Activated CD4-positive, alpha-beta T cell treated with anti-CD3 and anti-CD28 coated beads, Interleukin-2, amount 50 U/mL, for 48 hours (primary cell): ENCODE data around the gene KDSR.

ENCODE experiments used
- DNase-seq, 2 experiments: peaks; one replicate each; pipeline ENCODE4 v3.0.0-alpha.2; 2020

Gene KDSR, protein sequence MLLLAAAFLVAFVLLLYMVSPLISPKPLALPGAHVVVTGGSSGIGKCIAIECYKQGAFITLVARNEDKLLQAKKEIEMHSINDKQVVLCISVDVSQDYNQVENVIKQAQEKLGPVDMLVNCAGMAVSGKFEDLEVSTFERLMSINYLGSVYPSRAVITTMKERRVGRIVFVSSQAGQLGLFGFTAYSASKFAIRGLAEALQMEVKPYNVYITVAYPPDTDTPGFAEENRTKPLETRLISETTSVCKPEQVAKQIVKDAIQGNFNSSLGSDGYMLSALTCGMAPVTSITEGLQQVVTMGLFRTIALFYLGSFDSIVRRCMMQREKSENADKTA

DNA sequence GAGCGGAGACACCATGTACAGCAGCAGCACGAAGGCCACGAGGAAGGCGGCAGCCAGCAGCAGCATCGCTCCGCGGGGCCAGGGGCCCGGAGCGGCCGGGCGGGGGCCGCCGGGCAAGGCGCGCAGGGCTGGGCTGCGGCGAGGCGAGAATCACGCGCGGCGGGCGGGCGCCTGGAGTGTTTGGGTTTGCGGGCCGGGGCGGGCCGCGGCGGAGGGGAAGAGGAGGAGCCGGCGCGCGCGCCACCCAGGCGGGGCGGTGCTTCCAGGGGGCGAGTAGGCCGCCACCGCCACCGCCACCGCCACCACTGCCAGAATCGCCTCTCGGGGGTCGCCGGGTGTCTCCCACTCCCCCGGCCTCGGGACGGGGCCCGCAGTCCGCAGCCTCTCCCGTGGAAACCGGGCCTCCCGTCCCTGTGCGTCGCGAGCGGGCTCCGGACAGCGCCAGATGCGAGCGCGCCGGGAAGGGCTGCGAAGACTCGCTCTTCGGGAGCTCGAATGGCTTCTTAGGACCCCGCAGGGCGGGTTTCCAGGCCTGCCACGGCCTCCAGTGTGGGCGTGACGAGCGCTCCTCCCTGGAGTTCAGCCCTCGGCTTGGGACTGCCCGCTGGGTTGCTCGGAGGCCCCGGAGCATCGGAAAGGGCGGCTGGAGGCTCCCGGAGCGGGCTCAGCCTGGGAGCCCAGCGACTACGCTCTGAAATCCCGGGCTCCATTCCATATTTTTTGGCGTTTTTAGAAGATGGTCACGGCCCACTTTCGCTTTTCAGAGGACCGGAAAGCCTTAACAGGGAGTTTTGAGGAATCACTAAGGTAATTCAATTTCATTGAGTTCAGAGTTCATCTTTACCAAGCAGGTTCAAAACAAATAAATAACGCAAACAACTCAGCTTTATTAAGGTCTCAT, at the start of gene KDSR:
TSS of gene KDSR (minus strand) at position 154 of the 901 bp plus-strand sequence. CDS start at position 66, 88 bp downstream.
- peak; percentile 83 to 87 for DNase-seq

DNA sequence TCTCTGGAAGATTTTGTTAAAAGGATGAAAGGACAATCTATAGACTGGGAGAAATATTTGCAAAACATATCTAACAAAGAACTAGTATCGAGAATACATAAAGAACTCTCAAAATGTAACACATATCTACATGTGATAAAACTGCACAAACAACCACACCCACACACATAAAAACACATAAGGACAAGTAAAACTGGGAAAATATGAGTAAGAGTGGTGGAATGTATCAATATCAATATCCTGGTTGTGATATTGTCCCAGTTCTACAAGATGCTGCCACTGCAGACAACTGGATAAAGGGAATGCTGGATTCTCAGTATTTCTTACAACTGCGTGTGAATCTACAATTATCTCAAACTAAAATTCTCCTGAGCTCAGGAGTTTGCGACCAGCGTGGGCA, 45.9 kb upstream of the KDSR start:
- DNase-seq, result no peak

DNA sequence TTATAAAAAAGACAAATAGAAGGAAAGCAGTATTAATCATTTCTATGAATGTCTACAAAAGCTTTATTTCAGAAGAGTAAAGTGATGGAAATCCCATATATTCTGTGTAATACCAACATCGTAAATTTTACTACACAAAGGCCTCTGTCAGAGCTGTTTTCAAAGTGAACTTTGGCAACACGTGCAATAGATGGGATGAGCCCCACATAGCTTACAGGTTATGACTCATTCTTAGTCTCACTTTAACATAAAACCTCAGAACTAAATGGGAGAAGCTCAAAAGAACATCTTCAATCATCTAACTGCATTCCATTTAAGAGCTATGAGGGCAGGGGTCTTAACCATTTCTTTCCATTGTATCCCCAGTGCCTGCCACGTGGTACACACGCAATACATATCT, 43.8 kb upstream of the KDSR start:
- DNase-seq, result no peak

DNA sequence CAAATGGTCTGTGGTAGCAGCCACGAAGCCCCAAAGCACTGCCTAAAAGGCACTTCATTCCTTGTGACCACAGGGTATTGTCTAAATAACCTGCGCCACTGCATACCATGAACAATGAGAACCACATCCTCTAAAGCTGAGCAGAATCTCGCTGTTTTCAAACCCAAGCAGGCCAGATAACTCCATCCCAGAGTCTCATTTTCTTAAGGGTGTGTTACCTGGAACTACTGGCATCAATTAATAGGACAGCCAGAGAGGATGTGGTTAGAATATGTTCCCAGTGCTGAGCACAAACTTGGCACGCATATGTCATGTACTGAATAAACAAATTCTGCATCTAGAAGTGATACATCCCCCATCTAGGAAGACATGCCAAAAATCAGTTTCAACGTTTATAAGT, 42.3 kb upstream of the KDSR start:
- peak in 1 of 2 experiments; percentile 13 for DNase-seq

DNA sequence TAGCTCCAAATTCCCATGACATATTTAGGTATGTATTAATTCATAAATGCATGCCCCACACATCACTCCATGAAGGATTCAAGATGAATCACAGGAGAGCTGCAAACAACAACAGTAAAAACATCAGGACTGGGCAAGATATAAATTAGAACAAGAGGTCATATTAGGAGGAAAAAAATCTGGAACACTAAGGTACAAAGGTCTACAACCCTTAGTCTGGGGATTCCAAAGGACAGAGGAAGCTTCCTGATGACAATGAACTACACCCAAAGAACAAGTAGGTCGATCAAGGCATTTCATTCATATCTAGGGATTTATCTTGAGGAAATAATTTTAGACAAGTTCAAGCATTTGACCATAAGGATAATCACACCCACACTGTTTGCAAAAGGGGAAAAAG, 40.7 kb upstream of the KDSR start:
- no peak for DNase-seq

DNA sequence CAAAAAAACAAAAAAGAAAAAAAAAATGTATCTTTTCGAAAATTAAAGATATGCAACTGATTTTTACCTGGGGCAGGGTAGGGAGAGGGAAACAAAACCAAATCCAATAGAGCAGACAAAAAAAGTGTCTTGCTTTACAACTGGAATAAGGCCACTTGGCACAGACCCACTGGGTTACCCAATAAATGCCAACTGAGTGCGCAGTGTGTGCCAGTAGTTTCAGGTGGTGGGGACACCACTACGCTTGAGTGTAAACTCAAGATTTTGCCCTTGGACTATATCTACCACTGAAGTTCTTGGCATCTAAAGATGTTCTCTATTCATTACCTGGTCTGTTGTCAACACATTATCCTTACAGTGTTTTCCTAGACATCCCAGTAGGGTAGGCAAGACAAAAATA, 39.0 kb upstream of the KDSR start:
- no peak for DNase-seq

DNA sequence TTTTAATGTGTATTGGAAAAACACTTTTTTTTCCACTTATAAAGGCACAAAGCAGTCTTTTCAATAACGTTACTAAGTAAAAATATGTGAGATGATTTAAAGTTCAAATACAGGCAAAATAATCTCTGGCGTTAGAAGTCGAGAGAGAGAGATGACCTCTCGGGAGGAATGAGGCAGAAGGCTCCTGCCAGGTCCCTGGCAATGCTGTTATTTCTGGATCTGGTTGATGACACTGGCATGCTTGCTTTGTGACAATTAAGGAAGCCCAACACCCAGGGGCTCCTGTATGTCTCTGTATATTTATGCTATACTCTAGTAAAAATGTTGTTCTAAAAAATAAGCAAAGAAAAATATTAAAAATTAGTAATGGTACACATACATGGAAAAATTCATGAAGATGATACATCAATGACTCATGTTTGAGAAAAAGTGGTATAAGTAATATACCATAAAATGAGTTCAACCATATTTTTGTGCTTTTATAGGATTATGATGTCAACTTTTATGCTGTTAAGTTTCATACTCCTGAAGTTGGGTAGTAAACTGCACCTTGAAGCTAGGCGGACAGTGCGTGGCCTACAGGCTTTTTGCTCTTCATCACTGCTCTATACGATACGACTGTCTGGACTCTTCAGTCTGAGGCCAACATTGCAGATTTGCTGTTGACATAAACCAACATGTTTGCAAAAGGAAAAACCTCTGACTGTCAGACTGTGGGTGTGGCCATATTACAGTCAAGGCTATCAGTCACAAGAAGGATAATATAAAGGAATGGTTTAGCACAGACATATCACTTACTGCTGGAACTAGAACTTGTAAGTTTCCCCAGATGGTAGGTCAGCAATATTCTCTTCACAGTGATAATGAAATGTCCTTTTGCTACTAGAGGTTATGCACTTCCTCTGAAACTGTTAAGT, 35.5 kb upstream of the KDSR start:
- DNase-seq, result no peak

DNA sequence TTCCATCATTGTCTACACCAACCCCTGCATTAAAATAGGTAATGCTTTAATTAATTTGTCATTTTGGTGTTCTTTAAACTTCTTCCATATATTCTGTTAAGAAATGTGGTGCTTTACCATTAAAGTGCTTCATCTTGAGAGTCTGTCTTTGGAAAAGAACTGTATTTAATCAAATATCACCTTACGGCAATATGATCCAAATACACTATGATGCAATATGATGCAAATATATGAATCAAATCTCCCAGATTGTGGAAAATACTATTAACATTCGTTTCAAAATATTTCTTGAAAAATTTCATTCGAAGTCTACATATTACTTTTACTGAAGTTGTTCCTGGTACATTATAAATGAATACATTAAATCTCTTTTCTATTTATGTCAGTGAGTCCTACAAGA, 32.3 kb upstream of the KDSR start:
- no peak for DNase-seq

DNA sequence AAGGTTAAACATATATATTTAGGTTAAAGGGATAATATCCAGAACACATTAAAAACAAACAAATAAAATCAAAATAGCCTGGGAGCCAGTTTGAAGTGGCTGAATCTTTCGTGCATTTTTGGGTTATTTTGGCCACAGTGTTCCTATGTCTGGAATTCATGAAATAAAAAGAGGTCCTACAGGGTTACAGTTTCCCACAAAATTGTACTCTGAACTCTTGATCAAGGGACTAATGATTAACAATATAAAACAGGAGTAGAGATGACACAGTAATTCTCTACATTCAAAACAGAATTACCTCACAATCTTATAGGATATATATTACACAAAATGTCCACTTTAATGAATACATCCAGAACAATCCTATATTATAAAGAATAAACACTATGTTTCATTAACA, 30.3 kb upstream of the KDSR start:
- no peak for DNase-seq

DNA sequence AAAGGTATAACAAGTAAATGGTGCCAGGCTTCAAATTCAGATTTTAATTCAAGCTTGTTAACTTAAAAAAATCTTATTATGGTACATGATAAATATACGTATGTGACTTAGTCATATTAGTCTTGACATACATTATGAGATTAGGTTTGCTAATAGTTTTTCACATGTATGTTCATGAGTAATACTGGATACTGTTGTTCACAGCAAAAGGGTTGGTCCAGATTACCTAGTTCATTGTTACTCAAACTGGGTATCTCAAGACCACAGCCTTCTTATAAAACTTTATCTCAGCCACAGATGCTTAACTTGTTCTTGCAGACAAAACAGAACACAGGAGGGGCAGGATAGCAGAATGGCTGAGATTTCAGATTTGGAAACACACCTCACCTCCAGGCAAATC, 28.5 kb upstream of the KDSR start:
- DNase-seq, result no peak

DNA sequence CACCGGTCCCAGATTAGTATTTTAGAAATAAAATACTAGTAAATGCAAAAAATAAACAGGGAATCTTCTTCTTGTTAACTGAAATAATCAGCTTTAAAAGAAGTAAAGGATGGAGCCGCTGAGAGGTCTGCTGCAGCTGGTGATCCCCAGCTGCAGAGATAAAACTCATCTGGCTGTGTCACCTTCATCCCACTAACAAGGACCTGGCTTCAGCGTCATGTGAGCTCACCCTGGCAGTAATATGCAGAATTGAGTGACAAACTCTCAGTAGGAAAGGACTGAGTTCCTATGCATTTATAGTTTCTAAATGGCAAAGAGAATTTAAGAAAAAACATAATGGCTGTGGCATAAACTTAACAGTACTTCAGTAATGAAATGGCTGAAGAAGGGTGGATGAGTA, 27.9 kb upstream of the KDSR start:
- no peak for DNase-seq

DNA sequence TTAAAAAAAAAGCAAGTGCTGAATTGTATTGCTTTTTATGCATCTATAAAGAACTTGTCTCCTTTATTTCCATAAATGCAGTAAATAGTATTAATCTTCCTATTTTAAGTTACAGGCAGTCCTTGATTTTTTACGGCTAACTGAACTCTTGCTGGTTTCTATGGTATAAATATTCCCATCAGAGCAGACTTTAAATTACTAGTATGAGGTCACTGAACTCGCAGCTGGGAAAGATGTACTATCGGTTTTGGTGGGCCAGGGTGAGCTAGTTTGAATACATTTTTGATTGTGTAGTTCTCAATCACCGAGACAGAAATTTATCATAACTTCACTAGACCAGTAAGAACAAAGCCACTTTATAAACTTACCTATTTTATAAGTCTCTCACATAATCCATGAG, 20.9 kb upstream of the KDSR start:
- DNase-seq, result no peak

DNA sequence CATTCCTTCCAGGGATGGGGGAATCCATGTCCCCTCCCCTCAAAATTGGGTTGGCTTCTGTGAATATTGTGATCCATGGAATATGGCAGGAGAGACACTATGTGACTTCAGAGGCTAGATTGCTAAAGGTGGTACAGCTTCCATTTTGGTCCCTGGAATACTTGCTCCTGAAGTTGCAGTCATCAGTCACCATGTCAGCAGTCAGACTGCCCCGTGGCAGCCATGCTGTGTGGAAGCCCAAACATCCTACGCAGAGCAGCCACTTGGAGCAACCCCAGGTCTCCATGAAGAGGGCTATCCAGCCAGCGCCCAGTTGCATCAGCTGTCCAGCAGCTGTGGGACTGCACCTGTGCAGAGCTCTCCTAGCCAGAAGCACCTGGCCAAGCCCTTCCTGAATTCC, 15.8 kb upstream of the KDSR start:
- no peak for DNase-seq

DNA sequence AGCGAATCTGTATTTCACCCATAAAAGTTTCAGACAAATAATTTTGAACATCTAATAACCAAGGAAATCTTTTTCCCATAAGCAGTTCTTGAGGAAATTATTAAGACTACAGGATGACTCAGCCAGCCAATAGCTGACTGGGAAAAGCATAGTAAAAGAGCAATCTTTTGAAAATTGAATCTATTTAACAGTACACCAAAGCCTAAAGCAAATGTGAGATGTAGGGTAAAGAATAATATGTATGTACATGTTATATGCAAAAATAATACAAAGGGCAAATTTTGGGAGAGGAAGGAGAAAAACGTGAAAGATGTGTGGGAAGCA, 12.6 kb upstream of the KDSR start:
- no peak for DNase-seq

DNA sequence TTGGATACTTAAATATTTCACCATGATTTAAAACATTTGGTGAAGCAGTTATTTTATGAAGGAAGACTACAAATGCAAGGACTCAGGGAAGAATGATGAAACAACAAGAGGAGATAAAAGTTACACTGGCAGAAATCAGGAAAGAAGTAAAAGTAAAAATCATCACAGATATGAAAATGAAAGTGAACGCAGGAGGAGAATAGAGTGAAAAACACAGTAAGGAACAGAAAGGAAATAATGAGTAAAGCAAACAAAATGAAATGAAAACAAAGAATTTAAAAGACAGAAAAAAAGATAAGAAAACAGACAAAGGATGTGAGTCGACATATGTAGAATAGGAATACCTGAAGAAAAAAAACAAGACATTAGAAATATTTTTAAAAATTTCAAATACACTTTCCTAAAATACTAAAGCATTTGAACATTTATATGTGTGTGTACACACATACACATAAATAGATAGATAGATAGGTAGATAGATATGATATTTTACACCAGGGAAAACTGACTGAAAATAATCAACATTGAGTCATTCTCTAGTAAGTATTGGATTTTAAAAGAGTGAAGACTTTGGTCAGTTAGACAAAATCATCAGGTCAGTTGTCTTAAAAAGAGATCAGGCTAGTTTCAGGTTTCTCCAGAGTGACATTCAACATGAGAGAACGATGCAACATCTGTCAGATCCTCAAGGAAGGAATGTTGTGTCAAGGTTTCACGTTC, 12.1 kb upstream of the KDSR start:
- no peak for DNase-seq

DNA sequence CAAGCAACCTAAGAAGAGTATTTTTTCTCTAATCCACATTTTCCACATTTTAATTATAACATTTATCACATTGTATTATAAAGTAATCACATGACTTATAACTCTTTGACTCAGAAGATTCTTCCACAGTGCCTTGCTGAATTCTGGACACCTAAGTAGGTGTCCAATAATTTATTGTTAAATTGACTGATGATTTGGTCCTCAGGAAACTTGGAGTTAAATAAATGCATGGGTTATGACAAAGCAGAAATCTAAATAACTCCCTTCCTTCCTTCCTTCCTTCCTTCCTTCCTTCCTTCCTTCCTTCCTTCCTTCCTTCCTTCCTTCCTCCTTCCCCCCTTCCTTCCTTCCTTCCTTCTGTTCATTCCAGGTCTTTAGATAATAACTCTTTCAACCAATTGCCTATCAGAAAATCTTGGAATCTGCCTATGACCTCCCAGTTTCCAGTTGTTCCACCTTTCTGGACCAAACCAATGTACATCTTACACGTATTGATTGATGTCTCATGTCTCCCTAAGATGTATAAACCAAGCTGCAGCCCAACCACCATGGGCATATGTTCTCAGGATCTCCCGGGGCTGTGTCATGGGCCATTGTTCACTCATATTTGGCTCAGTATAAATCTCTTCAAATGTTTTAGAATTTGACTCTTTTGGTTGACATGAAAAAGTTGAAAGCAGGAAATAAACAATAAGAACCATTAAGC, 10.4 kb upstream of the KDSR start:
- no peak for DNase-seq

DNA sequence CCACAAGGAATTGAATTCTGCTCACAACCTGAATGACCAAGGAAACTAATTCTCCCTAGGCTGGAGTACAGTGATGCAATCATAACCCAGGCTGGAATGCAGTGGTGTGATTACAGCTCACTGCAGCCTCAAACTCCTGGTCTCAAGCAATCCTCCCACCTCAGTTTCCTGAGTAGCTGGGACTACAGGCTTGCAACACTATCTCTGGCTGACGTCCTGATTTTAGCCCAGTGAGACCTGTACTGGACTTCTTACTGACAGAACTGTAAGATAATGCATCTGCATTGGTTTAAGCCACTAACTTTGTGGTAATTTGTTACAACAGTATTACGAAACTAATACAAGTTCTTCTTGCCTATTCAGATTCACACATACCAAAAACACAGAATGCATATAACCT, 9.5 kb upstream of the KDSR start:
- no peak for DNase-seq

DNA sequence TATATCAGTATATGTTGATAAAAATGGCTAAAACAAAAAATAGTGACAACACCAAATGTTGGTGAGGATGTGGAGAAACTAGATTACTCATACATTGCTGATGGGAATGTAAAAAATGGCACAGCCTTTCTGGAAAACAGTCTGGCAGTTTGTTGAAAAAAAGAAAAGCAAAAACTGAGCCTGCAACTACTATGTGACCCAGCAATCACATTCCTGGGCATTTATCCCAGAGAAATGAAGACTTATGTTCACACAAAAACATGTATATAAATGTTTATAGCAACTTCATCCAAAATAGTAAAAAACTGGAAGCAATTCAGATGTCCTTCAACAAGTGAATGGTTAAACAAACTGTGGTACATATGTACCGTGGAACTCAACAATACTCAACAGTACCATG, 7.5 kb upstream of the KDSR start:
- no peak for DNase-seq

DNA sequence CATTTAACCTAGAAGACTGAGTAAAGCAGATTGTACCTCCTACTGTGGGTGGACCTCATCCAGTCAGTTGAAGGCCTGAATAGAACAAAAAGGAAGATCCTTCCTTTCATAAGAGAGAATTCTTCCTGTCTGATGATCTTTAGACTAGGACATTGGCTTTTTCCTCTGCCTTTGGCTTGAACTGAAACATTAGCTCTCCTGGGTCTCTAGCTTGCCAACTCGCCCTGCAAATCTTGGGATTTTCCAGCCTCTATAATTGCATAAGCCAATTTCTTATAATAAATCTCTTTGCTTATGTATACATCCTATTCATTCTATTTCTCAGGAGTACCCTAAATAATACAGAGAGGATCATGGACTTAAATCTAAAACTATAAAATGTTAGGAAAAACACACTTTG, 6.2 kb upstream of the KDSR start:
- no peak for DNase-seq

DNA sequence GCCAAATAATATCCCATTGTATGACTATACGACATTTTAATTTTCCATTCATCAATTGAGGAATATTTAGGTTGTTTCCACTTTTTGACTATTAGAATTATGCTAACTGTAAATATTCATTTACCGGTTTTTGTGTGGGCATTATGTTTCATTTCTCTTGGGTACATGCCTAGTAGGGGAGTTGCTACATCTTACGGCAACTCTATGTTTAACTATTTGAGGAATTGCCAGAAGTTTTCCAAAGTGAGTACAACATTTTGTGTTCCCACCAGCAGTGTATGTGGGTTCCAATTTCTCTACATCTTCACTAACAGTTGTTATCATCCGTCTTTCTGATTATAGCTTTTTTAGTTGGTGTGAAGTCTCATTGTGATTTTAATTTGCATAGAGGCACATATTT, 1.6 kb upstream of the KDSR start:
- DNase-seq, result no peak

DNA sequence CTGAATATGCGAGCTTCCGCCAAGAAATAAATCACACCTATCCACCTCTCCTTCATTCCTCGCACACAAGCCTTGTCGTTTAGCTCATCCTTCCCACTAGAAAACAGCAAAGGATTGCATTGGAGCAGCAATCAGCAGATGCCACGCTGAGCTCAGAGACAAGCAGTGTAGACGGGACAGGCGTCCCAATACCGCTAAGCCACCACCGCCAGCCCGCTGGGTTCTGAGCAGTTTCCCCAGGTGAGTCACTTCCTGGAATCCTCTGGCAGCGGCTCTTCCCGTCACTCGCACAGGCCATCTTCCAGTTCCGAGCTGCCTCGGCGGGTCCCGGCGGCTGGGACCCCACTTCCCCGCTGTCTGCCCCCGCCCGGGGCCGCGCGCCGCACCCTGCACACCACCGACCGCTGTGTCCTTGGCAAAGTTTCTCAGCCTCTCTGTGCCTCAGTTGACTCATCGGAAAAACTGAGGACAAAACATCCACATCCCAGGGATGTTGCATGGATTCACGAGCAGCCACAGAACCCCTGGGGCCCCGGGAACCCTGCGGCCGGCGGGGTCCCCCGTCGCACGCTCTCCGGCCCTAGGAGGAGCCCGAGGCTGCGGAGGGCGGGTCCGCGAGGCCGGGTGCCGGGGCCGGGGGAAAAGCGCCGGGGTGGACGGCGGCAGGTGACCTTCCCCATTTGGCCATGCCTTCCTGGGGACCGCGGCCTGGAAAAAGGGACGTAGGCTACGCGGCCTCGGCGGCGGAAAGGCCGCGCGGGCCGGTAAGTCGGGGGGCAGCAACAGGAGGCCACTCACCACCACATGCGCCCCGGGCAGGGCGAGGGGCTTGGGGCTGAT, 573 bp downstream of the KDSR start:
- peak; percentile 72 to 84 for DNase-seq
